ENCODE results near the gene PRKCZ.

Gene PRKCZ

DNA sequence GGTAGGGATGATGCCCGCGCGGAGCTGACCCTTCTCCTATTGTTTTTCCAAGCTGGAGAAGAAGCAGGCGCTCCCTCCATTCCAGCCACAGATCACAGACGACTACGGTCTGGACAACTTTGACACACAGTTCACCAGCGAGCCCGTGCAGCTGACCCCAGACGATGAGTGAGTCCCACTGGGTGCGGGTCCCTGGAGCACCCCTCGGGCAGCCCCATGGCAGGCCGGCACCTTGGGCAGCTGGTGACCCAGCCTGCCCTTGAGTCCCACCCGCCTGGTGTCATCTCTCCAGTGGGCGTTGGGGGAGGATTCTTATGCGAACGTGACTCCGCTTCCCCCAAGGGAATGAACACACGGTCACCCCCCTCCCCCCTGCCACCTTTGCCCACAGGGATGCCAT is 134.3 kb downstream of the PRKCZ start:
- no peak overlapping the region for H3K27ac ChIP-seq (replicated peaks)
- no peak overlapping the region for H3K4me3 ChIP-seq (replicated peaks; ENCODE audit: insufficient read depth, low read length)
- no peak for DNase-seq (ENCODE audit: low read depth in 1 of 2, low spot score in 1 of 2)
- TF ChIP-seq SPI1 (IDR thresholded peaks at IDR 0.05; ENCODE audit: borderline replicate concordance, low read depth): no peak
- TF ChIP-seq CTCF (IDR thresholded peaks at IDR 0.05; ENCODE audit: insufficient read depth, low read length): no peak
- no peak for TF ChIP-seq POLR2AphosphoS5 (IDR thresholded peaks at IDR 0.05; ENCODE audit: low read depth)
- no peak for TF ChIP-seq GABPA (IDR thresholded peaks at IDR 0.05; ENCODE audit: low read depth)
- no peak for TF ChIP-seq REST (IDR thresholded peaks at IDR 0.05; ENCODE audit: insufficient replicate concordance, low read depth)
- no peaks in the 10 kb centered on the region for H3K27me3 ChIP-seq (ENCODE audit: insufficient read depth, poor library complexity, severe bottlenecking)

- DNase-seq (ENCODE audit: low read depth in 1 of 2, low spot score in 1 of 2): no peak
- no peak for TF ChIP-seq REST (IDR thresholded peaks at IDR 0.05; ENCODE audit: insufficient replicate concordance, low read depth)
- TF ChIP-seq SPI1 (IDR thresholded peaks at IDR 0.05; ENCODE audit: borderline replicate concordance, low read depth): no peak
- no peak for TF ChIP-seq POLR2AphosphoS5 (IDR thresholded peaks at IDR 0.05; ENCODE audit: low read depth)
- TF ChIP-seq GABPA (IDR thresholded peaks at IDR 0.05; ENCODE audit: low read depth): no peak
- no peak for TF ChIP-seq CTCF (IDR thresholded peaks at IDR 0.05; ENCODE audit: insufficient read depth, low read length)
- no peaks in the 10 kb centered on the region for H3K27me3 ChIP-seq (ENCODE audit: insufficient read depth, poor library complexity, severe bottlenecking)
- H3K27ac ChIP-seq (replicated peaks): no peak overlapping the region
- no peak overlapping the region for H3K4me3 ChIP-seq (replicated peaks; ENCODE audit: insufficient read depth, low read length)
These were observed 134.7 kb downstream of the PRKCZ start for GRCh38 chr1:2184934-2185333.

DNA sequence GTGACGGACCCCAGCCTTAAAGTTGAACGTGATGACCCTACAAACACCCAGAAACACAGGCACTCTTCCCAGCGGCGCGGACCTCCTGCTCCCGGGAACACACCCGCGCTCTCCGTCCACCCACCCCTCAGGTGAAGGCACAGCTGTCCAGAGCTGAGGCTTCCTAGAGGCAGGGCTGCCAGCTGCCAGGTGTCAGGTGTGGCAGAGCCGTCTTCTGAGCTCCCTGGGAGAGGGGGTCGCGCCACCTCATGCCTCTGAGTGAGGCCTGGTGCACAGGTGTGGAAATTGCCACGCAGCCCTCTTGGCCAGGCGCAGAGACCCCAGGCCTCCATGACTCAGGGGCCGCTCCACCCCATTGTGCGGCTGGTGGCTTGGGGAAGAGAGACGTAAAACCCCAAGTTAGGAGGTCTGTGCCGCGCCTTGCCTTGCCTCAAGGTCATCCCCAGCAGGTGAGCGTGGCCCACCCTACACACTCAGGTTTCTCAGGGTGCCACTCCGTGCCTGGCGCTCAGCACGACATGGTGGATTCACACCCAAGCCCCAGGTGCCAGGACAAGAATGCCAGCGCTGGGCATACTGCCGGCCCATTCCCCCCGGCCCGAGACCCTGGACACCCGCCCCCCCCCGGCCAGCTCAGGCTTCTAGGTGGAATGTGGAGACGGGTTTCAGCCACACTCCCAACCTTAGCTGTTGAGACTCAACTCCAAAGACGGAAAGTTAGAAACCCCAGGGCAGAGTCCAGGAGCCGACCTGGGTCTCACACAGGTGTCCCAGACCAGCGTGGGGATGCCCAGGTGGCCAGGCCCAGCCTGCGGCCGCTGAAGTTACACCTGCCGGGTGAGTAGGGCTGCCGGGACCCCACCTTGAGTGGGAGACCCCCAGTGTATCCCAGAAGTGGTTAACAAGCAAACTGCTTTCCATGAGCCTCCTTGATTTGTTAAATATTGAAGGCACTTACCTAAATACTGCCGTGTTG is 136.0 kb downstream of the PRKCZ start:
- no peak overlapping the region for H3K27ac ChIP-seq (replicated peaks)
- TF ChIP-seq POLR2AphosphoS5 (IDR thresholded peaks at IDR 0.05; ENCODE audit: low read depth) (no peak), GABPA (IDR thresholded peaks at IDR 0.05; ENCODE audit: low read depth) (no peak), SPI1 (IDR thresholded peaks at IDR 0.05; ENCODE audit: borderline replicate concordance, low read depth) (no peak), CTCF (IDR thresholded peaks at IDR 0.05; ENCODE audit: insufficient read depth, low read length) (no peak), REST (IDR thresholded peaks at IDR 0.05; ENCODE audit: insufficient replicate concordance, low read depth) (no peak)
- H3K27me3 ChIP-seq (ENCODE audit: insufficient read depth, poor library complexity, severe bottlenecking): no peaks in the 10 kb centered on the region
- H3K4me3 ChIP-seq (replicated peaks; ENCODE audit: insufficient read depth, low read length): no peak overlapping the region
- no peak for DNase-seq (ENCODE audit: low read depth in 1 of 2, low spot score in 1 of 2)

Measured in HL-60 (cell line).